ENCODE data around the gene PRKN.

PRKN gene

GRCh38 chr6:161926324-161926723 lies 801.2 kb downstream of the PRKN start (continued):
- TF ChIP-seq REST (tag by site-specific recombination; IDR thresholded peaks at IDR 0.05), result no peak
- no peak for TF ChIP-seq ELK4 (IDR thresholded peaks at IDR 0.05; ENCODE audit: borderline replicate concordance, low read depth, low read length)
- no peak for TF ChIP-seq ZNF157 (tag by site-specific recombination; IDR thresholded peaks at IDR 0.05)
- TF ChIP-seq ZNF398 (tag by site-specific recombination; IDR thresholded peaks at IDR 0.05), result no peak

GRCh38 chr6:161924516-161925116 lies 803.0 kb downstream of the PRKN start:
- CTCF ChIA-PET, result no interaction called here
- no peak for TF ChIP-seq ZNF658 (tag by site-specific recombination; IDR thresholded peaks at IDR 0.05)
- no peak for TF ChIP-seq YY1 (tag by site-specific recombination; IDR thresholded peaks at IDR 0.05)
- no peak for TF ChIP-seq ZNF26 (tag by site-specific recombination; IDR thresholded peaks at IDR 0.05)
- TF ChIP-seq ZNF433 (tag by site-specific recombination; IDR thresholded peaks at IDR 0.05; ENCODE audit: low read depth), result no peak
- TF ChIP-seq ZNF280C (tag by site-specific recombination; IDR thresholded peaks at IDR 0.05), result no peak
- TF ChIP-seq ZNF239 (tag by site-specific recombination; IDR thresholded peaks at IDR 0.05), result no peak
- no peak for TF ChIP-seq ZNF350 (tag by site-specific recombination; IDR thresholded peaks at IDR 0.05)
- TF ChIP-seq ZNF248 (tag by site-specific recombination; IDR thresholded peaks at IDR 0.05), result no peak
- no peak for TF ChIP-seq ZNF660 (tag by site-specific recombination; IDR thresholded peaks at IDR 0.05)
- no peak for TF ChIP-seq ZNF335 (tag by site-specific recombination; conservative IDR thresholded peaks at IDR 0.05)
- no peak for TF ChIP-seq ZNF580 (tag by site-specific recombination; IDR thresholded peaks at IDR 0.05)
- no peak for TF ChIP-seq ZFP3 (tag by site-specific recombination; IDR thresholded peaks at IDR 0.05; ENCODE audit: low read depth)
- no peak for TF ChIP-seq ZNF670 (tag by site-specific recombination; IDR thresholded peaks at IDR 0.05; ENCODE audit: low read depth)
- TF ChIP-seq ZNF354C (tag by site-specific recombination; IDR thresholded peaks at IDR 0.05; ENCODE audit: borderline replicate concordance, low read depth), result no peak
- POLR2A ChIA-PET, result no interaction called here
- H3K9me3 ChIP-seq (ENCODE audit: control insufficient read depth, insufficient read depth, low read depth, low read length), result no peaks in the 10 kb centered on the region
- peaks cover 3% of the 10 kb centered on the region; the same call in 1 of the 2 replicates for H3K4me1 ChIP-seq (ENCODE audit: control insufficient read depth, insufficient read depth, low read length)
- no peak overlapping the region for H3K4me3 ChIP-seq (ENCODE audit: low read depth, low read length)
- H3K27ac ChIP-seq (ENCODE audit: extremely low read depth, low read depth, low read length), result no peak overlapping the region
- H3K36me3 ChIP-seq (ENCODE audit: control insufficient read depth in 2 of 2, insufficient read depth in 1 of 2, low read length in 2 of 2), result no peaks in the 10 kb centered on the region
